Prostate gland (tissue), 2 donors: ENCODE data around the gene ITGB7.

Experiments
- CTCF ChIP-seq, 4 experiments: fragments of 200-600 bp in 2 of 4; fragments of 450-650 bp in 2 of 4; sonication (generic) in 2 of 4; IDR thresholded peaks; 1 replicate in 3 of 4; 2 replicates in 1 of 4; pipeline ENCODE4 v1.5.1; 2016 to 2019; ENCODE audit warnings: antibody characterized with exemption in 4 of 4, mild to moderate bottlenecking in 2 of 4, moderate library complexity in 2 of 4
- POLR2A ChIP-seq: fragments of 450-650 bp; IDR thresholded peaks from one replicate; pipeline ENCODE4 v1.6.1; 2016; ENCODE audit warnings: antibody characterized with exemption, mild to moderate bottlenecking

- no peak for TF ChIP-seq CTCF (IDR thresholded peaks at IDR 0.05)
- TF ChIP-seq POLR2A: no peak
Observed at GRCh38 chr12:53191096-53191884, 15.8 kb downstream of the ITGB7 start.
